Measurements from ENCODE around the gene EVI5.
"Not testable (repeated sequence)": the region's sequence is repeated elsewhere in the genome, so short reads cannot be mapped to it uniquely, and the experiment has no call there.

- TF ChIP-seq EZH2 (IDR thresholded peaks at IDR 0.05; ENCODE audit: borderline replicate concordance, low read length) = not testable (repeated sequence)
- TF ChIP-seq, protein P1, sequence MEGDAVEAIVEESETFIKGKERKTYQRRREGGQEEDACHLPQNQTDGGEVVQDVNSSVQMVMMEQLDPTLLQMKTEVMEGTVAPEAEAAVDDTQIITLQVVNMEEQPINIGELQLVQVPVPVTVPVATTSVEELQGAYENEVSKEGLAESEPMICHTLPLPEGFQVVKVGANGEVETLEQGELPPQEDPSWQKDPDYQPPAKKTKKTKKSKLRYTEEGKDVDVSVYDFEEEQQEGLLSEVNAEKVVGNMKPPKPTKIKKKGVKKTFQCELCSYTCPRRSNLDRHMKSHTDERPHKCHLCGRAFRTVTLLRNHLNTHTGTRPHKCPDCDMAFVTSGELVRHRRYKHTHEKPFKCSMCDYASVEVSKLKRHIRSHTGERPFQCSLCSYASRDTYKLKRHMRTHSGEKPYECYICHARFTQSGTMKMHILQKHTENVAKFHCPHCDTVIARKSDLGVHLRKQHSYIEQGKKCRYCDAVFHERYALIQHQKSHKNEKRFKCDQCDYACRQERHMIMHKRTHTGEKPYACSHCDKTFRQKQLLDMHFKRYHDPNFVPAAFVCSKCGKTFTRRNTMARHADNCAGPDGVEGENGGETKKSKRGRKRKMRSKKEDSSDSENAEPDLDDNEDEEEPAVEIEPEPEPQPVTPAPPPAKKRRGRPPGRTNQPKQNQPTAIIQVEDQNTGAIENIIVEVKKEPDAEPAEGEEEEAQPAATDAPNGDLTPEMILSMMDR (IDR thresholded peaks at IDR 0.05; ENCODE audit: low read length) = not testable (repeated sequence)
These were observed 61.2 kb downstream of the EVI5 start for GRCh38 chr1:92723713-92724112.

Measured in OCI-LY1 (cell line).